ENCODE data around the gene NAT14. TPM values are rescaled to one million over a fixed set of nuclear protein-coding genes. Genes with fewer than 3 reads are reported as not detected.

NAT14 gene, protein sequence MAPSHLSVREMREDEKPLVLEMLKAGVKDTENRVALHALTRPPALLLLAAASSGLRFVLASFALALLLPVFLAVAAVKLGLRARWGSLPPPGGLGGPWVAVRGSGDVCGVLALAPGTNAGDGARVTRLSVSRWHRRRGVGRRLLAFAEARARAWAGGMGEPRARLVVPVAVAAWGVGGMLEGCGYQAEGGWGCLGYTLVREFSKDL
- polyA plus RNA-seq (2011; rRNA removed) (19.4 and 30.6 TPM in 2 replicates), polyA minus RNA-seq (2011; rRNA and poly(A)+ RNA removed) (7.1 and 8.0 TPM in 2 replicates)

DNA sequence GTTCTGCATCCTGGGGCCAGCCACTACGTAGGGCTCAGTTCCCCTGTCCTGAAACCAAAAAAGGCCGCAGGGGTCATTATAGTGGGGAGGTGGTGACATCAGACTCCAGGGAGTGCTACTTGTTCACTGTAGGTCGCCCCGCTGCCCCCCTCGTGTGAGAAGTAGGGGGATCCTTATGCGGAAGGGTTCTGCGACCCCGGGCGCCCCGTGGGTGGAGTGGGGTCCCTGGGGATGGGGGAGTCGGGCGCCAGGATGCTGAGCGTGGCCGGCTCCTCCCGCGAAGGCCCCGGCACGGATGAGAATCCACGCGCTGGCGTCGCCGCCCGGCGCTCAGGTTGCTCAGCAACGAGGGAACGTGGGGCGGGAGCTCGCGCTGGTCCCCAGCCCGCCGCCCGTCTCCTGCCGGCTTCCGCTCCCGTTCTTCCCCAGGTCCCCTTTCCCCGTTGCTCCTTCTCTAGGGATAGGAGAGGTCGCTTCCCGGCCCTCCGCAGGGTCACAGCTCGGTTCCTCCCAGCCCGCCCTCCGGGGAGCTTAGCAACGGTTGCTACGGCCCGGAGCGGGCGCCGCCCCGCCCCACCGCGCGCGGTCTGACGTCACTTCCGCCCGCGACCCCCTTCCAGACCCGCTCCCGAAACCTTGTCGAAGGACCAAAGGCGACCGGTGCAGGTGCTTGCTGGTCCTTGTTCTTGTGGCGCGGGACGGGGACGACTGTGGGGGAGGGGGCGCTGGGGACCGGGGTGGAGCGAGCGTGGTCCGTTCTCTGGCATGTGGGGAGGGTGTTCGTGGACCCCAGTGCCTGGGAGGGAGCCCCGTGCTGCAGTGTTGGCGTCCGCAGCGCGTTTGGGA lies at the start of gene NAT14:
Gene NAT14, plus strand, starts transcription at position 596 of the 846 bp plus-strand sequence. CDS start 521 bp downstream, outside the sequence.
- H3K4me3 ChIP-seq (ENCODE audit: low read depth, low read length), result peak within 1 kb of the TSS; percentile 77
- DNase-seq (ENCODE audit: low read depth, low spot score), result no peak
- no peaks in the 10 kb centered on the region for H3K27me3 ChIP-seq (ENCODE audit: control insufficient read depth, insufficient read depth, low read length)
- TF ChIP-seq, protein P1, sequence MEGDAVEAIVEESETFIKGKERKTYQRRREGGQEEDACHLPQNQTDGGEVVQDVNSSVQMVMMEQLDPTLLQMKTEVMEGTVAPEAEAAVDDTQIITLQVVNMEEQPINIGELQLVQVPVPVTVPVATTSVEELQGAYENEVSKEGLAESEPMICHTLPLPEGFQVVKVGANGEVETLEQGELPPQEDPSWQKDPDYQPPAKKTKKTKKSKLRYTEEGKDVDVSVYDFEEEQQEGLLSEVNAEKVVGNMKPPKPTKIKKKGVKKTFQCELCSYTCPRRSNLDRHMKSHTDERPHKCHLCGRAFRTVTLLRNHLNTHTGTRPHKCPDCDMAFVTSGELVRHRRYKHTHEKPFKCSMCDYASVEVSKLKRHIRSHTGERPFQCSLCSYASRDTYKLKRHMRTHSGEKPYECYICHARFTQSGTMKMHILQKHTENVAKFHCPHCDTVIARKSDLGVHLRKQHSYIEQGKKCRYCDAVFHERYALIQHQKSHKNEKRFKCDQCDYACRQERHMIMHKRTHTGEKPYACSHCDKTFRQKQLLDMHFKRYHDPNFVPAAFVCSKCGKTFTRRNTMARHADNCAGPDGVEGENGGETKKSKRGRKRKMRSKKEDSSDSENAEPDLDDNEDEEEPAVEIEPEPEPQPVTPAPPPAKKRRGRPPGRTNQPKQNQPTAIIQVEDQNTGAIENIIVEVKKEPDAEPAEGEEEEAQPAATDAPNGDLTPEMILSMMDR (IDR thresholded peaks at IDR 0.05; ENCODE audit: low read depth, low read length), result no peak
- CTCF ChIA-PET, result interaction anchor here (0.5 to 6.4 kb wide), 5 partner anchors 17 to 344 kb away, joined by 4 to 67 read pairs (median 4); no protein-coding TSS in a partner anchor
- H3K27ac ChIP-seq (ENCODE audit: low read depth, low read length), result peak within 1 kb of the TSS; percentile 52
- POLR2A ChIA-PET, result interaction anchor here (0.6 to 1.5 kb wide), 11 partner anchors 9 to 1021 kb away, joined by 3 to 10 read pairs (median 3); partner anchors contain the start of genes KMT5C, LENG9, UBE2S and ZNF628
- H3K9me3 ChIP-seq (ENCODE audit: control insufficient read depth, insufficient read depth, low read length), result no peaks in the 10 kb centered on the region; the same call in 1 of the 2 replicates

DNA sequence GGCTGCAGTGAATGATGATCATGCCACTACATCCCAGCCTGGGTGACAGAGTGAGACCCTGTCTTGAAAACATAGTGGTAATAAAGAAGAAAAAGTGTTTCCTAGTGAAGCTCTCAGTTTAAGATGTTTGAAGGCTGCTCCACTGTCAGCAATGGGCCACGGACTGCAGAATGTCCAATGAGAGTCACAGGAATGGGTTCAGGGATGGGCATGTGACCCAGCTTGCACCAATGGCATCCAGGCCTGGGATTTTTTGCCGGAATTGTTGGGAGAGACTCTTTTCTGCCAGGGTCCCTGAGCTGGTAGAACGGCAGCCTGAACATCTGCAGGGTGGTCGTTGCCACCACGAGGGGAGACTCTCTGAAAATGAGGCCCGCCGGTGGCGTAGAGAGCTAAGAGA lies 48.1 kb upstream of the NAT14 start:
- POLR2A ChIA-PET, result interaction anchor here (0.8 to 2.0 kb wide), 2 partner anchors 30 to 67 kb away, joined by 3 to 10 read pairs; partner anchors contain the start of gene UBE2S
- H3K9me3 ChIP-seq (ENCODE audit: control insufficient read depth, insufficient read depth, low read length), result peaks cover 24% of the 10 kb centered on the region; the same call in 1 of the 2 replicates
- no peak overlapping the region for H3K4me3 ChIP-seq (ENCODE audit: low read depth, low read length)
- TF ChIP-seq, protein P1 (IDR thresholded peaks at IDR 0.05; ENCODE audit: low read depth, low read length), result no peak
- H3K27me3 ChIP-seq (ENCODE audit: control insufficient read depth, insufficient read depth, low read length), result peaks cover 31% of the 10 kb centered on the region
- CTCF ChIA-PET, result interaction anchor here (0.8 to 1.4 kb wide), 3 partner anchors 18 to 67 kb away, joined by 3 to 13 read pairs (median 4); no protein-coding TSS in a partner anchor
- no peak overlapping the region for H3K27ac ChIP-seq (ENCODE audit: low read depth, low read length)
- DNase-seq (ENCODE audit: low read depth, low spot score), result no peak

DNA sequence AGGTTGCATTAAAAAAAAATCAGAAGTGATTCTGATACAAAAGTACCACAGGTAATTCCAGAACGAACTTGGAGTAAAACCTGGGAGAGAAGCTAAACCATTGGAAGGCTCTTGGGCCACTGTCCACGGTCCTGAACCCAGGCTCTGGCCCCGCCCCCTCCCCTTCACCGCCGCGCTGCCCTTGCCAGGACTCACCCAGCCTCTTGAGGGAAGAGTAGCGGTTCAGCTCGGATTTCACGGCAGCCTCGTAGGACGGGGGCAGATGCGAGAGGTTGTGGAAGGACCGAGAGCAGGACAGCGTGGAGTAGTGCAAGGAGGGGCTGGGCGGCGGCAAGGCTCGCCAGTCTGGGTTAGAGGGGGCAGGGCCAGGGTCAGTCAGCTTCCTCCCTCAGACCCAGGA lies 47.6 kb upstream of the NAT14 start:
- H3K27ac ChIP-seq (ENCODE audit: low read depth, low read length), result no peak overlapping the region
- CTCF ChIA-PET, result interaction anchor here (0.8 to 1.4 kb wide), 3 partner anchors 19 to 67 kb away, joined by 3 to 13 read pairs (median 4); no protein-coding TSS in a partner anchor
- DNase-seq (ENCODE audit: low read depth, low spot score), result no peak
- H3K4me3 ChIP-seq (ENCODE audit: low read depth, low read length), result no peak overlapping the region
- TF ChIP-seq, protein P1 (IDR thresholded peaks at IDR 0.05; ENCODE audit: low read depth, low read length), result no peak
- H3K27me3 ChIP-seq (ENCODE audit: control insufficient read depth, insufficient read depth, low read length), result peaks cover 33% of the 10 kb centered on the region
- POLR2A ChIA-PET, result interaction anchor here (0.8 to 2.0 kb wide), 2 partner anchors 30 to 66 kb away, joined by 3 to 10 read pairs; partner anchors contain the start of gene UBE2S
- peaks cover 24% of the 10 kb centered on the region; the same call in 1 of the 2 replicates for H3K9me3 ChIP-seq (ENCODE audit: control insufficient read depth, insufficient read depth, low read length)

DNA sequence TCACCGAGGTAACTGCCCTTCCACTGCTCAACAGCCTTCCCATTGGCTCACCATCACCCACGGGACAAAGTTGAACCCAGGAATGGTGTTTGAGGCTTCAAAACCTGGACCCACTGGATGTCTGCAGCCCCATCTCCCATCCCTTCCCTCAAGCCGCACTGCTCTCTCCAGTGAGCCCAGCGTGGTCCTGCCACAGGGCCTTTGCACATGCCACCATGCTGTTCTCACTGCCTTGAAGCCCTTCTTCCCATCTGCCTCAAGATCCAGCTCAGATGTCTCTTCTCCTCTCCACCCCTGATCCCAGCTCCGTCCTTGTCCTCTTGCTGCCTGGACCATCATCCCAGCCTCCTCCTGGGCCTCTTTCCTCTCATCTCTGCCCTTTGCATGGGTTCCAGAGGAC lies 45.9 kb upstream of the NAT14 start:
- TF ChIP-seq, protein P1 (IDR thresholded peaks at IDR 0.05; ENCODE audit: low read depth, low read length), result no peak
- DNase-seq (ENCODE audit: low read depth, low spot score), result no peak
- ChIA-PET CTCF (no interaction called here), POLR2A (interaction anchor here (1.3 kb wide), 1 partner anchor 32 kb away, joined by 4 read pairs; the partner anchor contains the start of gene UBE2S)
- H3K9me3 ChIP-seq (ENCODE audit: control insufficient read depth, insufficient read depth, low read length), result peaks cover 19% of the 10 kb centered on the region; the same call in 1 of the 2 replicates
- no peak overlapping the region for H3K4me3 ChIP-seq (ENCODE audit: low read depth, low read length)
- H3K27ac ChIP-seq (ENCODE audit: low read depth, low read length), result no peak overlapping the region
- H3K27me3 ChIP-seq (ENCODE audit: control insufficient read depth, insufficient read depth, low read length), result peaks cover 35% of the 10 kb centered on the region
